GM19035 (cell line): ENCODE data around the gene TLX1.

Experiments used
- ATAC-seq: cut with Tn5 transposase; IDR thresholded peaks from one replicate; pipeline ENCODE4 v1.9.1; 2021; ENCODE audit not compliant: unreplicated experiment

Gene TLX1

GRCh38 chr10:101133489-101134298 lies 2.6 kb downstream of the TLX1 start:
- ATAC-seq = no peak

- no peak for ATAC-seq
These were observed 3.4 kb downstream of the TLX1 start for GRCh38 chr10:101134299-101135127.

GRCh38 chr10:101135141-101136006 lies 4.3 kb downstream of the TLX1 start:
- no peak for ATAC-seq

- ATAC-seq = no peak
These were observed 5.1 kb downstream of the TLX1 start for GRCh38 chr10:101136007-101136707.

- ATAC-seq = no peak
These were observed 5.6 kb downstream of the TLX1 start for GRCh38 chr10:101136708-101137121.

GRCh38 chr10:101137271-101137670 lies 6.2 kb downstream of the TLX1 start:
- ATAC-seq = no peak

- no peak for ATAC-seq
These were observed 7.8 kb downstream of the TLX1 start for GRCh38 chr10:101138788-101139420.

GRCh38 chr10:101139421-101139911 lies 8.4 kb downstream of the TLX1 start:
- no peak for ATAC-seq

- no peak for ATAC-seq
These were observed 9.2 kb downstream of the TLX1 start for GRCh38 chr10:101140084-101140949.

GRCh38 chr10:101140950-101141615 lies 10.0 kb downstream of the TLX1 start:
- no peak for ATAC-seq

GRCh38 chr10:101141616-101142532 lies 10.8 kb downstream of the TLX1 start:
- ATAC-seq = no peak

GRCh38 chr10:101142533-101143344 lies 11.6 kb downstream of the TLX1 start:
- ATAC-seq = no peak

- no peak for ATAC-seq
These were observed 12.2 kb downstream of the TLX1 start for GRCh38 chr10:101143345-101143630.

- ATAC-seq = no peak
These were observed 13.0 kb downstream of the TLX1 start for GRCh38 chr10:101144053-101144452.

- ATAC-seq = no peak
These were observed 14.0 kb downstream of the TLX1 start for GRCh38 chr10:101145145-101145544.

GRCh38 chr10:101145750-101146391 lies 14.8 kb downstream of the TLX1 start:
- ATAC-seq = no peak
